ENCODE results near the gene RCAN3. TPM values are rescaled to one million over a fixed set of nuclear protein-coding genes. Genes with fewer than 3 reads are reported as not detected.

RCAN3 gene
- total and polyA plus RNA-seq, 2 of the 13 experiments (the other 11 are each of a cell fraction or from before 2014, with no cell fraction given) = 12.2 to 13.3 TPM

- TF ChIP-seq NFE2 (CRISPR knock-in tag; IDR thresholded peaks at IDR 0.05) = no peak
- no peak for TF ChIP-seq ZFP37 (CRISPR knock-in tag; IDR thresholded peaks at IDR 0.05; ENCODE audit: borderline replicate concordance)
- TF ChIP-seq HNF1A (IDR thresholded peaks at IDR 0.05; ENCODE audit: low read depth) = no peak
- no peak for TF ChIP-seq HNF1A (CRISPR knock-in tag; IDR thresholded peaks at IDR 0.05; ENCODE audit: borderline replicate concordance)
- TF ChIP-seq NR2F6 (IDR thresholded peaks at IDR 0.05) = no peak
- peak; percentile 15; the same call in 1 of the 2 replicates for TF ChIP-seq NR2F6 (CRISPR knock-in tag; IDR thresholded peaks at IDR 0.05)
- no peak for TF ChIP-seq ZNF441 (CRISPR knock-in tag; IDR thresholded peaks at IDR 0.05; ENCODE audit: borderline replicate concordance)
- 0 out of 2 replicates have a peak, but pooled peaks have one; percentile 3 for TF ChIP-seq ZNF350 (CRISPR knock-in tag; IDR thresholded peaks at IDR 0.05; ENCODE audit: borderline replicate concordance, low read depth)
- TF ChIP-seq ZNF782 (CRISPR knock-in tag; IDR thresholded peaks at IDR 0.05; ENCODE audit: borderline replicate concordance) = no peak
- TF ChIP-seq MAFF (IDR thresholded peaks at IDR 0.05; ENCODE audit: low read depth, low read length) = no peak
- TF ChIP-seq SUZ12 (IDR thresholded peaks at IDR 0.05; ENCODE audit: low read depth, low read length) = no peak
- TF ChIP-seq ZNF143 (CRISPR knock-in tag; IDR thresholded peaks at IDR 0.05) = no peak
- TF ChIP-seq THAP7 (CRISPR knock-in tag; IDR thresholded peaks at IDR 0.05) = no peak
- no peak for TF ChIP-seq ZBTB4 (CRISPR knock-in tag; IDR thresholded peaks at IDR 0.05; ENCODE audit: borderline replicate concordance)
- TF ChIP-seq GABPA (IDR thresholded peaks at IDR 0.05; ENCODE audit: low read depth, low read length) = no peak
- peak; percentile 63 for TF ChIP-seq GABPA (CRISPR knock-in tag; IDR thresholded peaks at IDR 0.05; ENCODE audit: low read depth)
- TF ChIP-seq ZNF549 (CRISPR knock-in tag; IDR thresholded peaks at IDR 0.05) = no peak
- no peak for TF ChIP-seq ZNF296 (CRISPR knock-in tag; conservative IDR thresholded peaks at IDR 0.05)
- TF ChIP-seq ISX (CRISPR knock-in tag; conservative IDR thresholded peaks at IDR 0.05) = no peak
- no peak for TF ChIP-seq ZNF749 (CRISPR knock-in tag; IDR thresholded peaks at IDR 0.05; ENCODE audit: borderline replicate concordance)
- peak; percentile 52; the same call in 1 of the 2 replicates for TF ChIP-seq ELF1 (CRISPR knock-in tag; IDR thresholded peaks at IDR 0.05)
- TF ChIP-seq ZMYM3 (CRISPR knock-in tag; IDR thresholded peaks at IDR 0.05) = peak; percentile 47; the same call in 1 of the 2 replicates
- TF ChIP-seq RBFOX2 (IDR thresholded peaks at IDR 0.05; ENCODE audit: low read depth, low read length) = no peak
- no peak for TF ChIP-seq ZNF256 (CRISPR knock-in tag; conservative IDR thresholded peaks at IDR 0.05)
- TF ChIP-seq NR2F1 (CRISPR knock-in tag; IDR thresholded peaks at IDR 0.05) = no peak
Measured at GRCh38 chr1:24501371-24502064, 1.1 kb upstream of the RCAN3 start (continued).

Data from HepG2 (cell line).